ENCODE results near the gene GULP1. TPM values are rescaled to one million over a fixed set of nuclear protein-coding genes. Genes with fewer than 3 reads are reported as not detected.

GULP1 gene
- total and polyA plus RNA-seq, 10 of the 15 experiments (the other 5 are each of a cell fraction or from before 2014, with no cell fraction given), result 0.02 to 1.3 (median 0.15) TPM; not detected in 5

DNA sequence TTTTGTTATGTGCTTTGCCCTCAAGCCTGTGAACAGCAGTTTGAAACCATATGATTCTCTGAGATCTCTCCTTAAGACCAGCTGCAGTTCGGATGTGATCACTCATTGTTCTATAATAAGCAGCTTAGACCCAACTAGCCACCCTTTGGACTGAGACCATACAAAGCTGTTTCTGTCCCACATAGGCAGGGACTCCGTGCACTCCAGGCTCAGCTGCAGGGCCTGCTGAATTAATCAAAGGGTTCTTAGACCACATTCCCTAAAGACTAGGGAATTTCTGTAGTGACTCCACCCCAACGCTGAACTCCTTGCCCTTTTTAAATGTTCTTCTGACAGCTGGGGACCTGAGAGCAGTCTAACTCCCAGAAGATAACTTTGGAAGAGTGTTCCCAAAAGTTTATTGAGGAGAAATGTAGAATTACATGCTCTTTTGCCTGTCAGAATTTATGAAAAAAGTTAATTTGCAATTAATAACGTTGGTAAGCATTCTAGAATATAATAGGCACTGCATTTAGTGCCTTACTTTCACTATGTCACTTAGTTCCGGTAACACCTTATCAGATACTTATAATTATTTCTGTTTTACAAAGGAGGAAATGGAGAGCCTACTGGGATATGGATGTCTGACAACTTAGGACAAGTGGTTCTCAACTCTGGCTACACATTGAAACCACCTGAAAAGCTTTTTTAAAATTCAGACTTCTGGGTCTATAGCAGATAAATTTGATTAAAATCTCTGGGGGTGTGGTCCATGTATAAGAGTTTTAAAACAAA is 42.3 kb downstream of the GULP1 start:
- TF ChIP-seq CEBPZ (IDR thresholded peaks at IDR 0.05; ENCODE audit: low read depth, low read length) (no peak), IKZF2 (IDR thresholded peaks at IDR 0.05) (no peak), ATF7 (IDR thresholded peaks at IDR 0.05; ENCODE audit: low read depth) (no peak), TAF1 (IDR thresholded peaks at IDR 0.05; ENCODE audit: borderline replicate concordance, low read depth, low read length) (no peak), FOS (IDR thresholded peaks at IDR 0.05; ENCODE audit: borderline replicate concordance, extremely low read depth, insufficient read length) (no peak), NR2C2 (IDR thresholded peaks at IDR 0.05; ENCODE audit: borderline replicate concordance, control insufficient read depth, insufficient read length, low read depth) (no peak), DPF2 (IDR thresholded peaks at IDR 0.05) (no peak), ZNF274 (IDR thresholded peaks at IDR 0.05; ENCODE audit: insufficient read depth, insufficient read length) (no peak), CHD1 (IDR thresholded peaks at IDR 0.05; ENCODE audit: low read depth, low read length) (no peak), ETV6 (conservative IDR thresholded peaks at IDR 0.05 in 1 of 2, IDR thresholded peaks at IDR 0.05 in 1 of 2; ENCODE audit: borderline replicate concordance in 1 of 2, low read depth in 1 of 2) (no peak), NFIC (IDR thresholded peaks at IDR 0.05; ENCODE audit: low read depth, low read length) (no peak), WRNIP1 (IDR thresholded peaks at IDR 0.05; ENCODE audit: borderline replicate concordance, low read depth, low read length) (no peak), MEF2B (IDR thresholded peaks at IDR 0.05; ENCODE audit: partially characterized antibody, poor library complexity, severe bottlenecking) (no peak), ZNF207 (IDR thresholded peaks at IDR 0.05; ENCODE audit: borderline replicate concordance) (no peak), TCF3 (IDR thresholded peaks at IDR 0.05; ENCODE audit: borderline replicate concordance, insufficient read depth, low read depth, low read length) (no peak), FOXM1 (IDR thresholded peaks at IDR 0.05; ENCODE audit: low read depth, low read length) (no peak), HDGF (IDR thresholded peaks at IDR 0.05) (no peak)
- no TSS peak for BruUV-seq (replicated peaks)
- intact Hi-C loops (cut with micrococcal nuclease; ENCODE audit: unreplicated experiment) (no loop called here), in situ Hi-C loops (cut with MboI) (no loop called here)
- Histone ChIP-seq H3K9ac (ENCODE audit: control insufficient read depth, insufficient read depth, low read length) (no peak overlapping the region), H2AFZ (ENCODE audit: control insufficient read depth, low read depth, low read length) (no peak overlapping the region), H3K4me1 (ENCODE audit: control insufficient read depth, insufficient read depth, low read length) (no peaks in the 10 kb centered on the region), H3K27me3 (replicated peaks in 1 of 2; ENCODE audit: control insufficient read depth in 2 of 2, insufficient read depth in 2 of 2, low read length in 1 of 2) (no peaks in the 10 kb centered on the region; a peak in 1 of 4 replicates), H3K36me3 (ENCODE audit: control insufficient read depth in 2 of 2, insufficient read depth in 2 of 2, low read length in 1 of 2) (no peaks in the 10 kb centered on the region), H3K4me2 (ENCODE audit: control insufficient read depth, insufficient read depth) (no peak overlapping the region), H3K79me2 (ENCODE audit: control insufficient read depth, insufficient read depth, low read length) (no peaks in the 10 kb centered on the region), H3K9me3 (replicated peaks; ENCODE audit: control insufficient read depth, insufficient read depth, low read length) (no peaks in the 10 kb centered on the region), H4K20me1 (ENCODE audit: control insufficient read depth, insufficient read depth) (no peaks in the 10 kb centered on the region), H3K27ac (ENCODE audit: control insufficient read depth, insufficient read depth) (no peak overlapping the region), H3K4me3 (no peak overlapping the region)
- DNase-seq (ENCODE audit: low read depth, low spot score) (no peak), ATAC-seq (no peak), FAIRE-seq (no peak)
- 3% methylated on average over 5 of the region's 5 CpGs for WGBS (ENCODE audit: insufficient coverage, insufficient replicate concordance, low lambda C conversion rate, missing lambda C conversion rate)
- CTCF ChIA-PET, result no interaction called here
- POLR2A ChIA-PET, result interaction anchor here (0.7 kb wide), 1 partner anchor 15 kb away, joined by 3 read pairs; no protein-coding TSS in a partner anchor
- RAD21 ChIA-PET (ENCODE audit: unreplicated experiment), result no interaction called here
- SMC1A ChIA-PET (ENCODE audit: uncharacterized antibody, unreplicated experiment), result interaction anchor here (0.8 kb wide), 1 partner anchor 10 kb away, joined by 4 read pairs; no protein-coding TSS in a partner anchor
